Skeletal muscle satellite cell (primary cell): ENCODE results near the gene SLC2A5.

ENCODE experiments used
- H3K27me3 ChIP-seq: 2 replicates; pipeline ENCODE4 v1.7.0; 2013; ENCODE audit warnings: low read length; ENCODE audit not compliant: control insufficient read depth, insufficient read depth
- H3K36me3 ChIP-seq: 2 replicates; pipeline ENCODE4 v1.7.0; 2013; ENCODE audit warnings: mild to moderate bottlenecking, control low read depth, low read length; ENCODE audit not compliant: insufficient read depth
- H3K4me1 ChIP-seq: 2 replicates; pipeline ENCODE4 v1.7.0; 2013; ENCODE audit warnings: low read length; ENCODE audit not compliant: control insufficient read depth, insufficient read depth
- H3K4me2 ChIP-seq: 2 replicates; pipeline ENCODE4 v1.7.0; 2013; ENCODE audit warnings: mild to moderate bottlenecking, low read length
- H3K4me3 ChIP-seq: 2 replicates; pipeline ENCODE4 v1.7.0; 2013; ENCODE audit warnings: low read length
- H3K9ac ChIP-seq: 2 replicates; pipeline ENCODE4 v1.7.0; 2013; ENCODE audit warnings: mild to moderate bottlenecking, low read depth, low read length, moderate library complexity
- H3K9me3 ChIP-seq: replicated peaks from 2 replicates; pipeline ENCODE4 v1.7.0; 2013; ENCODE audit warnings: mild to moderate bottlenecking, control low read depth, low read length

SLC2A5 gene

GRCh38 chr1:9057851-9058250 is 11.6 kb downstream of the SLC2A5 start:
- Histone ChIP-seq H3K36me3 (no peaks in the 10 kb centered on the region), H3K9ac (no peak overlapping the region), H3K4me3 (no peak overlapping the region), H3K4me1 (peaks cover 16% of the 10 kb centered on the region), H3K9me3 (no peaks in the 10 kb centered on the region), H3K4me2 (no peak overlapping the region), H3K27me3 (peaks cover 9% of the 10 kb centered on the region)

DNA sequence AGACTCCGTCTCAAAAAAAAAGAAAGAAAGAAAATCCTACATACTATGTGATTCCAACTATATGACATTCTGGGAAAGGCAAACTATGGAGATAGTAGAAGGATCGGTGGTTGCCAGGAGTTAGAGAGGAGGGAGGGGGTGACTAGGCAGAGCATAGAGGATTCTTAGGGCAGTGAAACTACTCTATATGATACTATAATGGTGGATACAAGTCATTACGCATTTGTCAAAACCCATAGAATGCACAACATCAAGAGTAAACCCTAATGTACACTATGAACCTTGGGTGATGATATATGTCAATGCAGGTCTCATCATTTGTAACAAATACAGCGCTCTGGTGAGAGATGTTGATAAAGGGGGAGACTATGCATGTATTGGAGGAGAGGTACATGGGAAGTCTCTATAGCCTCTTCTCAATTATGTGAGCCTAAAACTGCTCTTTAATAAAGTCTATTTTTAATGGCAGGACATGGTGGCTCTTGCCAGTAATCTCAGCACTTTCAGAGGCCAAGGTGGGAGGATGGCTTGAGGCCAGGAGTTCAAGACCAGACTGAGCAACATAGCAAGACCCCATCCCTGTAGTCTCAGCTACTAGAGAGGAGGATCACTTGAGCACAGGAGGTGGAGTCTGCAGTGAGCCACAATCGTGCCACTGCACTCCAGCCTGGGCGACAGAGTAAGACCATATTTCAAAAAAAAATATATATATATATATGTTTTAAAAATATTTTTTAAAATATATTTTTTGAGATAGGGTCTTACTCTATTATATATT is 17.0 kb downstream of the SLC2A5 start:
- Histone ChIP-seq H3K4me2 (no peak overlapping the region), H3K9ac (no peak overlapping the region), H3K27me3 (peaks cover 27% of the 10 kb centered on the region), H3K4me1 (no peaks in the 10 kb centered on the region), H3K4me3 (no peak overlapping the region), H3K36me3 (no peaks in the 10 kb centered on the region), H3K9me3 (no peaks in the 10 kb centered on the region)

DNA sequence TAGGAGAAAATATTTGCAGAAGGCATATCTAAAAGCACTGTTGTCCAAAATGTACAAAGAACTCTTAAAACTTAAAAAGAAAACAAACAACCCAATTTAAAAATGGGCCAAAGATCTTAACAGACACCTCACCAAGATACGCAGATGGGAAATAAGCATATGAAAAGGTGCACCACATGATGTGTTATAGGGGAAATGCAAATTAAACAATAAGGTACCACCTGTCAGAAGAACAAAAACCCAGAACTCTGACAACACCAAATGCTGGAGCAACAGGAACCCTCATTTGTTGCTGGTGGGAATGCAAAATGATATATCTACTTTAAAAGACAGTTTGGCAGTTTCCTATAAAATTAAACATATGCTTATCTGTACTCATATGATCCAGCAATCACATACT is 18.1 kb downstream of the SLC2A5 start:
- Histone ChIP-seq H3K27me3 (peaks cover 37% of the 10 kb centered on the region), H3K4me2 (no peak overlapping the region), H3K9ac (no peak overlapping the region), H3K9me3 (no peaks in the 10 kb centered on the region), H3K36me3 (no peaks in the 10 kb centered on the region), H3K4me3 (no peak overlapping the region), H3K4me1 (no peaks in the 10 kb centered on the region)

DNA sequence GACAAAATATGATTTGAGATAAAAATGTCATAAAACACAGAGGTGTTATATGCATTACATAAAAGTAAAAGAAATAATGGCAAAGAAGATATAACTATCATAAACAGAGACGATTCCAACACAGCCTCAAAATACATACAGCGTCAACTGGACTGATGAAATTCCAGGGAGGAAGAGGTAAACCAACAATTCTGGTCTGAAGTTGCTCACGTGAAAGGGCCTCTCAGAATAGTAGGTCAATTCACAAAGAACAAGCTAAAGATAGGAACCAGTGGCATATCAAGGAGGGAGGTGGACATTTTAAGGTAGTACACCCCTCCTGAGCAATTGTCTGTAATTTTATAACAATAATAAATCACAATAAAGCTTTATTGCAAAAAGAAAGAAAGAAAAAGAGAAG is 18.6 kb downstream of the SLC2A5 start:
- Histone ChIP-seq H3K4me2 (no peak overlapping the region), H3K36me3 (no peaks in the 10 kb centered on the region), H3K4me3 (no peak overlapping the region), H3K27me3 (peaks cover 43% of the 10 kb centered on the region), H3K4me1 (no peaks in the 10 kb centered on the region), H3K9me3 (no peaks in the 10 kb centered on the region), H3K9ac (no peak overlapping the region)

- no peak overlapping the region for H3K9ac ChIP-seq
- H3K9me3 ChIP-seq: no peaks in the 10 kb centered on the region
- no peak overlapping the region for H3K4me3 ChIP-seq
- no peaks in the 10 kb centered on the region for H3K4me1 ChIP-seq
- peaks cover 40% of the 10 kb centered on the region for H3K27me3 ChIP-seq
- no peaks in the 10 kb centered on the region for H3K36me3 ChIP-seq
- no peak overlapping the region for H3K4me2 ChIP-seq
These were observed 20.9 kb downstream of the SLC2A5 start for GRCh38 chr1:9048551-9048950.

DNA sequence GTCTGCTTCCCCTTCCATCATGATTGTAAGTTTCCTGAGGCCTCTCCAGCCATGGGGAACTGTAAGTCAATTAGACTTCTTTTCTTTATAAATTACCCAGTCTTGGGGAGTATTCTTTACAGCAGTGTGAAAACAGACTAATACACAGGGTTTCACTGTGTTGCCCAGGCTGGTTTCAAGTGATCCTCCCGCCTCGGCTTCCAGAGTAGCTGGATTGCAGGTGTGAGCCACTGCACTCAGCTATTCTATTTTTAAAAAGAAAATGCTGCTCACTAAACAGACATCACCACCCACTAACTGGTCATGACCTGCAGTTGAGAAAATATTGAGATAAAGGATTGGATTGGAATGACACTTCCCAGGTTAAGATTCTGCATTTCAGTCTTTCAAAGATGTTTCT is 22.4 kb downstream of the SLC2A5 start:
- Histone ChIP-seq H3K36me3 (no peaks in the 10 kb centered on the region), H3K4me3 (no peak overlapping the region), H3K9me3 (no peaks in the 10 kb centered on the region), H3K9ac (no peak overlapping the region), H3K4me1 (no peaks in the 10 kb centered on the region), H3K27me3 (peaks cover 37% of the 10 kb centered on the region), H3K4me2 (no peak overlapping the region)

- no peak overlapping the region for H3K9ac ChIP-seq
- no peaks in the 10 kb centered on the region for H3K36me3 ChIP-seq
- no peak overlapping the region for H3K4me3 ChIP-seq
- no peaks in the 10 kb centered on the region for H3K4me1 ChIP-seq
- H3K27me3 ChIP-seq: peaks cover 37% of the 10 kb centered on the region
- no peaks in the 10 kb centered on the region for H3K9me3 ChIP-seq
- no peak overlapping the region for H3K4me2 ChIP-seq
These were observed 23.4 kb downstream of the SLC2A5 start for GRCh38 chr1:9045861-9046510.

- no peaks in the 10 kb centered on the region for H3K9me3 ChIP-seq
These were observed 25.2 kb downstream of the SLC2A5 start for GRCh38 chr1:9044236-9044635.

GRCh38 chr1:9042272-9042671 is 27.2 kb downstream of the SLC2A5 start:
- Histone ChIP-seq H3K4me2 (no peak overlapping the region), H3K4me3 (no peak overlapping the region), H3K4me1 (no peaks in the 10 kb centered on the region), H3K36me3 (no peaks in the 10 kb centered on the region), H3K9me3 (no peaks in the 10 kb centered on the region), H3K27me3 (peaks cover 52% of the 10 kb centered on the region), H3K9ac (no peak overlapping the region)

More at GRCh38 chr1:9044236-9044635, 25.2 kb downstream of the SLC2A5 start:
- Histone ChIP-seq H3K9ac (no peak overlapping the region), H3K4me3 (no peak overlapping the region), H3K36me3 (no peaks in the 10 kb centered on the region), H3K4me1 (no peaks in the 10 kb centered on the region), H3K4me2 (no peak overlapping the region), H3K27me3 (peaks cover 45% of the 10 kb centered on the region)

GRCh38 chr1:9041116-9041779 is 28.2 kb downstream of the SLC2A5 start:
- H3K27me3 ChIP-seq: peaks cover 47% of the 10 kb centered on the region
- no peak overlapping the region for H3K4me2 ChIP-seq
- no peak overlapping the region for H3K9ac ChIP-seq
- no peaks in the 10 kb centered on the region for H3K36me3 ChIP-seq
- no peak overlapping the region for H3K4me3 ChIP-seq
- H3K9me3 ChIP-seq: no peaks in the 10 kb centered on the region
- no peaks in the 10 kb centered on the region for H3K4me1 ChIP-seq

GRCh38 chr1:9040659-9041030 is 28.8 kb downstream of the SLC2A5 start:
- Histone ChIP-seq H3K4me3 (no peak overlapping the region), H3K4me1 (no peaks in the 10 kb centered on the region), H3K9ac (no peak overlapping the region), H3K36me3 (no peaks in the 10 kb centered on the region), H3K4me2 (no peak overlapping the region), H3K9me3 (no peaks in the 10 kb centered on the region), H3K27me3 (peaks cover 42% of the 10 kb centered on the region)
